ENCODE data around the gene PINLYP. TPM values are rescaled to one million over a fixed set of nuclear protein-coding genes. Genes with fewer than 3 reads are reported as not detected.
A peak's percentile ranks its signal among the peaks of the same experiment; 100 is the strongest.

Gene PINLYP
- 16.4 TPM for polyA plus RNA-seq
- long read RNA-seq, donor 1, partial matches to known transcripts = 0 of 2 reads
- long read RNA-seq, donor 1, other reads (novel, unspliced or antisense) = 0 of 2 reads
- long read RNA-seq, donor 2, transcript PINLYP-204 (3 exons, 706 nt) = major isoform, 5 of 12 reads
- long read RNA-seq, donor 2, transcript PINLYP-205 (4 exons, 557 nt) = major isoform, 5 of 12 reads
- long read RNA-seq, donor 2, partial matches to known transcripts = 0 of 12 reads
- long read RNA-seq, donor 2, other reads (novel, unspliced or antisense) = 0 of 12 reads
- long read RNA-seq, donor 3, transcript PINLYP-204 (3 exons, 706 nt) = major isoform, 5 of 11 reads
- long read RNA-seq, donor 3, partial matches to known transcripts = 0 of 11 reads
- long read RNA-seq, donor 3, other reads (novel, unspliced or antisense) = 0 of 11 reads
- long read RNA-seq, donor 4 = 0 reads
- long read RNA-seq, donor 5, partial matches to known transcripts = 0 of 4 reads
- long read RNA-seq, donor 5, other reads (novel, unspliced or antisense) = 0 of 4 reads
- long read RNA-seq, donor 6, partial matches to known transcripts = 0 of 7 reads
- long read RNA-seq, donor 6, other reads (novel, unspliced or antisense) = 0 of 7 reads
- long read RNA-seq, donor 7, partial matches to known transcripts = 0 of 5 reads
- long read RNA-seq, donor 7, other reads (novel, unspliced or antisense) = 0 of 5 reads
- long read RNA-seq, donor 8, transcript PINLYP-205 (4 exons, 557 nt) = major isoform, 5 of 11 reads
- long read RNA-seq, donor 8, partial matches to known transcripts = 0 of 11 reads
- long read RNA-seq, donor 8, other reads (novel, unspliced or antisense) = 0 of 11 reads
- long read RNA-seq, donor 9, transcript PINLYP-205 (4 exons, 557 nt) = major isoform, 5 of 12 reads
- long read RNA-seq, donor 9, partial matches to known transcripts = 0 of 12 reads
- long read RNA-seq, donor 9, other reads (novel, unspliced or antisense) = 0 of 12 reads
- long read RNA-seq, donor 10, transcript PINLYP-205 (4 exons, 557 nt) = major isoform, 5 of 7 reads
- long read RNA-seq, donor 10, partial matches to known transcripts = 0 of 7 reads
- long read RNA-seq, donor 10, other reads (novel, unspliced or antisense) = 0 of 7 reads
- long read RNA-seq, donor 11, partial matches to known transcripts = 0 of 5 reads
- long read RNA-seq, donor 11, other reads (novel, unspliced or antisense) = 0 of 5 reads

DNA sequence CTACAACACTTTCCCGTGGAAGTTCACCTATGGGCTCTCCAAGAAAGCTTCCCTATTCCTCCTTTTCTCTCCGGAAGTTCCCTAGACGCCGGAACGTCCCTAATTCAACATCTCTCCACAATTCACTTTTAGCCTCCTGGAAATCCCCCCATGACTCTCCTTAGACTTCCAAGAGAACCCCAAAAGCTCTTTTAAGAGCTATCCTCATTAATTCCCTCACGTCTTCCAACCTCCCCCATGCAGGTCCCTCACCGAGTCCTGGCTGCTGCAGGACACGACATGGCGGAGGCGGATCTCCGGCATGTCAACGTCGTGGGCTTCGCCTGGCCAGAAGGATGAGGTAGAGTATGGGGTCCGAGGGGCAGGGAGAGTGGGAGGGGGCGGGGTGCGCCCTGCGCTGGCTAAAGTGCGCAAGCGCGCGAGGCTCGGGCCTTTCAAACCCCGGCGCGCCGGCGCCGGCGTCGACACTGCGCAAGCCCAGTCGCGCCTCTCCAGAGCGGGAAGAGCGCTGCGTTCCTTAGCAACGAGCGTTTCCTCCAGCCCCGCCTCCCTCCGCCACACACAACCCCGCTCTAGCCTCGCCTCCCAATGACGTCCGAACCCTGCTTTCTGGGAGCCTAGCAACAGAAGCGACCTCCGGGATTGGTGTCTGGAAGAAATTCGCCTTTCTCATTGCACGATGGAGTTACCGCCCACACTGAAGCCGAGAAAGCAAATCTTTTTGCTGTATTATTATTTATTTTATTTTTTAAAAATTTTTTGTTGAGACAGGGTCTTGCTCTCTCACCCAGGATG lies at the start of gene PINLYP, which contains the start of gene XRCC1:
TSS of gene PINLYP (plus strand) at position 646 of the 795 bp plus-strand sequence. CDS start 1,391 bp downstream, outside the sequence.
TSS of gene XRCC1 (minus strand) at position 372 of the 795 bp plus-strand sequence. CDS start at position 303, 69 bp downstream.
- H3K27me3 ChIP-seq (ENCODE audit: control insufficient read depth, insufficient read depth, low read length) = no peaks in the 10 kb centered on the region
- peaks cover 13% of the 10 kb centered on the region for H3K4me1 ChIP-seq (ENCODE audit: control insufficient read depth, insufficient read depth, low read length)
- DNase-seq = peak; percentile 99
- H3K27ac ChIP-seq (ENCODE audit: low read length) = peak within 1 kb of the TSS; percentile 69
- peak within 1 kb of the TSS; percentile 80 for H3K4me3 ChIP-seq (ENCODE audit: low read length)
- H3K9me3 ChIP-seq (ENCODE audit: control insufficient read depth, low read depth, low read length) = no peaks in the 10 kb centered on the region
- no peaks in the 10 kb centered on the region for H3K36me3 ChIP-seq (ENCODE audit: control insufficient read depth, insufficient read depth, low read length)
- WGBS (ENCODE audit: insufficient coverage, low lambda C conversion rate) = 0% methylated on average over 5 of the region's 51 CpGs

GRCh38 chr19:43525836-43526771 lies 49.5 kb upstream of the PINLYP start:
- WGBS (ENCODE audit: insufficient coverage, low lambda C conversion rate) = no CpG with 5 or more reads among the region's 26 CpGs
- H3K4me3 ChIP-seq (ENCODE audit: low read length) = peak overlapping the region; percentile 85
- H3K4me1 ChIP-seq (ENCODE audit: control insufficient read depth, insufficient read depth, low read length) = peaks cover 9% of the 10 kb centered on the region
- H3K27ac ChIP-seq (ENCODE audit: low read length) = peak overlapping the region; percentile 80
- H3K9me3 ChIP-seq (ENCODE audit: control insufficient read depth, low read depth, low read length) = no peaks in the 10 kb centered on the region
- no peaks in the 10 kb centered on the region for H3K36me3 ChIP-seq (ENCODE audit: control insufficient read depth, insufficient read depth, low read length)
- no peaks in the 10 kb centered on the region for H3K27me3 ChIP-seq (ENCODE audit: control insufficient read depth, insufficient read depth, low read length)
- peak in 1 of 2 donors; percentile 59 for DNase-seq

DNA sequence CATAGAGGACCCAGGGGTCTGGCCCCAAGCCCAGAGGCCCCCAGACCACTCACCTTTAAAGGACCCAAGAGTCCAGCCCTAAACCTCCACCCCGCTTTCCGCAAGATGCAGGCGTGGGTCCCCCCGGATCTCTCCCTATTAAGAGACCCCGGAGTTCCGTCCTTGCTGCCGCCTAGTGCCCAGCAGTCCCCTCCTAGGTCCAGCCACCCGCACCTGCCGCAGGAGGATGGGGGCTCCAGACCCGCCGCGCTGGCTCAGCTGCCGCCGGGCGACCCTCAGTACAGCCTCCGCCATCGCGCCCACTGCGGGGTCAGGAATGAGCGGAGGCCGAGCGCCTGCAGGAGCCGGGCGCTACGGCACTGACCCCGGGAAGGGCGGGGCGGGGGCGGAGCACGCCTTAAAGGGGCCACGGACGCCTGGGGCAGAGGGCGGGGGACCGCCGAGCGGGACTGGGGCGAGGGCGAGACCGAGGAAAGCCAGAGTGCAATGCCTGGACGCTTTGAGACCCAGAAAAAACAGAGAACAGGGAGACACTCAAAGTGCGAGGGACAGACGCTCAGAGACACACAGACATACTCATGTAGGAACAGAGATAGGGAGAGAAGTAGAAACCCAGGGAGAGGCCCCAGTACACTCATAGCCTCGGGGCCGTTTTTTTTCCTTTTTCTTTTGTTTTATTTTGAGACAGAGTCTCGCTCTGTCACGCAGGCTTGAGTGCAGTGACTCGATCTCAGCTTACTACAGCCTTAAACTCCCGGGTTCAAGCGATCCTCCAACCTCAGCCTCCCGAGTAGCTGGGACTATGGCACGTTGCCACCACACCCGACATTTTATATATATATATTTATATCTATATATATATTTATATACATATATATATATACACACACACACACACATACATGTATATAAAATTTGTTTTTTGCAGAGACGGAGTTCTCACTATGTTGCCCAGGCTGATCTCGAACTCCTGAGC lies 48.4 kb upstream of the PINLYP start, which contains the start of gene ETHE1:
TSS of gene ETHE1 (minus strand) at position 318 of the 976 bp plus-strand sequence. CDS start at position 294, 24 bp downstream.
- peak within 1 kb of the TSS; percentile 85 for H3K4me3 ChIP-seq (ENCODE audit: low read length)
- WGBS (ENCODE audit: insufficient coverage, low lambda C conversion rate) = 0% methylated on average over 1 of the region's 54 CpGs
- DNase-seq = peak in 1 of 2 donors; percentile 87
- H3K4me1 ChIP-seq (ENCODE audit: control insufficient read depth, insufficient read depth, low read length) = peaks cover 9% of the 10 kb centered on the region
- H3K36me3 ChIP-seq (ENCODE audit: control insufficient read depth, insufficient read depth, low read length) = no peaks in the 10 kb centered on the region
- H3K9me3 ChIP-seq (ENCODE audit: control insufficient read depth, low read depth, low read length) = no peaks in the 10 kb centered on the region
- H3K27me3 ChIP-seq (ENCODE audit: control insufficient read depth, insufficient read depth, low read length) = no peaks in the 10 kb centered on the region
- peak within 1 kb of the TSS; percentile 80 for H3K27ac ChIP-seq (ENCODE audit: low read length)

DNA sequence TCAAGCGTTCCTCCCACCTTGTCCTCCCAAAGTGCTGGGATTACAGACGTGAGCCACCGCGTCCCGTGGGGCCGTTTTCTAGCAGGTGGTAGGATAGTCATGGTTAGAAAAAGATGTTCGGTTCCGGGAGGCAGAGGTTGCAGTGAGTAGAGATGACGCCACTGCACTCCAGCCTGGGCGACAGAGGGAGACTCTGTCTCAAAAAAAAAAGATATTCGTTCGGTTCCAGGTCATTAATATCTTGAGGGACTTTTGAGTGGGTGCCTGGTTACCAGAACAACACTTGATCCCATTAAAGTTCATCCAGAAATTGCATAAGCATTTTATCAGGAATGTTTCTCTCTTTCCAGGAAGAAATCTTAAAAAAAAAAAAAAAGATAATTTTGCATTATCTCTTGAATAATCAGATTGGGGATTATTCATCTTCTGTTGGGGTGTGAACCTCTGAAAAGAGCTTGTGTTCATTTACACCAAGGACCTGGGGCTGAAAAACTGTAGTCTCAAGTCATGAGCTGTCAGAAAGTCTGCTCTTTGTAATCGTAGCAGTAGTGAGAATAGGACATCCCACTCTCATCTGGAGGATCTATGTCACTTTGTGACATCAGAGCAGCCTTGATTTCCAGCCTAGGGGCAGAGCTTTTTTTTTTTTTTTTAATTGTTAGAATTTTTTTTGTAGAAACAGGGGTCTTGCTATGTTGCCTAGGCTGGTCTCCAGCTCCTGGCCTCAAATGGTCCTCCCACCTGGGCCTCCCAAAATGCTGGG lies 47.6 kb upstream of the PINLYP start:
- DNase-seq = peak in 1 of 2 donors; percentile 53
- Histone ChIP-seq H3K27ac (ENCODE audit: low read length) (peak overlapping the region; percentile 80), H3K4me3 (ENCODE audit: low read length) (peak overlapping the region; percentile 85), H3K27me3 (ENCODE audit: control insufficient read depth, insufficient read depth, low read length) (no peaks in the 10 kb centered on the region), H3K9me3 (ENCODE audit: control insufficient read depth, low read depth, low read length) (no peaks in the 10 kb centered on the region), H3K36me3 (ENCODE audit: control insufficient read depth, insufficient read depth, low read length) (no peaks in the 10 kb centered on the region), H3K4me1 (ENCODE audit: control insufficient read depth, insufficient read depth, low read length) (peaks cover 9% of the 10 kb centered on the region)
- 40% methylated on average over 1 of the region's 13 CpGs for WGBS (ENCODE audit: insufficient coverage, low lambda C conversion rate)

- no CpG with 5 or more reads among the region's 16 CpGs for WGBS (ENCODE audit: insufficient coverage, low lambda C conversion rate)
- Histone ChIP-seq H3K4me3 (ENCODE audit: low read length) (peak overlapping the region; percentile 59), H3K27me3 (ENCODE audit: control insufficient read depth, insufficient read depth, low read length) (no peaks in the 10 kb centered on the region), H3K27ac (ENCODE audit: low read length) (peak overlapping the region; percentile 87), H3K4me1 (ENCODE audit: control insufficient read depth, insufficient read depth, low read length) (peaks cover 8% of the 10 kb centered on the region), H3K36me3 (ENCODE audit: control insufficient read depth, insufficient read depth, low read length) (peaks cover 6% of the 10 kb centered on the region), H3K9me3 (ENCODE audit: control insufficient read depth, low read depth, low read length) (no peaks in the 10 kb centered on the region)
- DNase-seq = peak in 1 of 2 donors; percentile 74
Measured at GRCh38 chr19:43532571-43532961, 43.0 kb upstream of the PINLYP start.

DNA sequence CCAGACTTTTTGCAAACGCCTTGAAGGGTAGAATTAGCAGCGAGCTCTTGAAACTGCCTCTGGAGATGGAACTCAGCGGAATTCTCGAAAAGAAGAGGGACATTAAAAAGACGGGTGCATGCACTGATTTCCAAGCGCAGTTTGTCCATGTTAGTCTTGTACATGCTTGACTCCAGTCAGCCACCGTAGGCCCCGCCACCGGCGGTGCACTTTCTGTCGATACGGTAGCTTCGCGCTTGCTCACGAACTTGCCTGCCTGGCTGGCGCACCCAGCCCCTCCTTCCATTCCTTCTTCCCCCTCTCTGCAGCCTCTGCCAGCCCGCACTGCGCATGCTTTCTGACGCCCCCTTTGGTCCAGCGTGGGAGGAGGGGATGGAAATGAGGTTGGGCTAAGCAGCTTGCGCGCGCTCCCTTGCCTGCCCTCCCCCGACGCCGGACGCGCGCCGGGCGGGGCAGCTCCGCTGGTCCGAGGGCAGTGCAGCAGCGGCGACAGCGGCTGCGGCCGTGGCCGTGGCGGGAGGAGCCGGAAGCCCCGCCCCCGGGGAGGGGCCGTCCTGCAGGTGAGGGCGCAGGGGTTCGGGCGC lies 42.5 kb upstream of the PINLYP start, which contains the start of gene ZNF575:
TSS of gene ZNF575 (plus strand) at position 227 of the 584 bp plus-strand sequence. CDS start 1,235 bp downstream, outside the sequence.
- no CpG with 5 or more reads among the region's 47 CpGs for WGBS (ENCODE audit: insufficient coverage, low lambda C conversion rate)
- no peaks in the 10 kb centered on the region for H3K27me3 ChIP-seq (ENCODE audit: control insufficient read depth, insufficient read depth, low read length)
- H3K36me3 ChIP-seq (ENCODE audit: control insufficient read depth, insufficient read depth, low read length) = peaks cover 9% of the 10 kb centered on the region
- no peaks in the 10 kb centered on the region for H3K9me3 ChIP-seq (ENCODE audit: control insufficient read depth, low read depth, low read length)
- H3K4me1 ChIP-seq (ENCODE audit: control insufficient read depth, insufficient read depth, low read length) = peaks cover 4% of the 10 kb centered on the region
- DNase-seq = peak; percentile 93 to 96
- peak within 1 kb of the TSS; percentile 87 for H3K27ac ChIP-seq (ENCODE audit: low read length)
- H3K4me3 ChIP-seq (ENCODE audit: low read length) = peak within 1 kb of the TSS; percentile 59

GRCh38 chr19:43533546-43534304 lies 41.9 kb upstream of the PINLYP start:
- H3K4me1 ChIP-seq (ENCODE audit: control insufficient read depth, insufficient read depth, low read length) = peaks cover 4% of the 10 kb centered on the region
- peaks cover 9% of the 10 kb centered on the region for H3K36me3 ChIP-seq (ENCODE audit: control insufficient read depth, insufficient read depth, low read length)
- peak; percentile 99 for DNase-seq
- H3K9me3 ChIP-seq (ENCODE audit: control insufficient read depth, low read depth, low read length) = no peaks in the 10 kb centered on the region
- H3K27me3 ChIP-seq (ENCODE audit: control insufficient read depth, insufficient read depth, low read length) = no peaks in the 10 kb centered on the region
- H3K27ac ChIP-seq (ENCODE audit: low read length) = peak overlapping the region; percentile 87
- H3K4me3 ChIP-seq (ENCODE audit: low read length) = peak overlapping the region; percentile 59
- no CpG with 5 or more reads among the region's 41 CpGs for WGBS (ENCODE audit: insufficient coverage, low lambda C conversion rate)

Data from large intestine (tissue), 12 donors.